HG02870 (cell line): ENCODE data around the gene PRKN.

Experiments used
- ATAC-seq: cut with Tn5 transposase; IDR thresholded peaks from one replicate; pipeline ENCODE4 v1.9.1; 2021; ENCODE audit warnings: mild to moderate bottlenecking, moderate library complexity; ENCODE audit not compliant: unreplicated experiment

Gene PRKN

GRCh38 chr6:162389343-162390085 lies 338.1 kb downstream of the PRKN start:
- ATAC-seq, result no peak

- ATAC-seq, result no peak
Observed at GRCh38 chr6:162388383-162388777, 339.2 kb downstream of the PRKN start.

- ATAC-seq, result no peak
Observed at GRCh38 chr6:162387718-162388382, 339.7 kb downstream of the PRKN start.

GRCh38 chr6:162385980-162386379 lies 341.6 kb downstream of the PRKN start:
- no peak for ATAC-seq

- ATAC-seq, result no peak
Observed at GRCh38 chr6:162379757-162380409, 347.7 kb downstream of the PRKN start.

- ATAC-seq, result no peak
Observed at GRCh38 chr6:162377735-162378134, 349.8 kb downstream of the PRKN start.

- ATAC-seq, result no peak
Observed at GRCh38 chr6:162373868-162374267, 353.7 kb downstream of the PRKN start.

GRCh38 chr6:162373192-162373591 lies 354.4 kb downstream of the PRKN start:
- no peak for ATAC-seq

GRCh38 chr6:162372106-162372505 lies 355.5 kb downstream of the PRKN start:
- ATAC-seq, result no peak

- ATAC-seq, result no peak
Observed at GRCh38 chr6:162371121-162371520, 356.4 kb downstream of the PRKN start.

- no peak for ATAC-seq
Observed at GRCh38 chr6:162369091-162369490, 358.5 kb downstream of the PRKN start.

GRCh38 chr6:162364488-162364887 lies 363.1 kb downstream of the PRKN start:
- no peak for ATAC-seq

GRCh38 chr6:162363757-162364156 lies 363.8 kb downstream of the PRKN start:
- no peak for ATAC-seq

GRCh38 chr6:162360901-162361567 lies 366.5 kb downstream of the PRKN start:
- no peak for ATAC-seq

GRCh38 chr6:162358625-162359024 lies 368.9 kb downstream of the PRKN start:
- ATAC-seq, result no peak

- no peak for ATAC-seq
Observed at GRCh38 chr6:162345051-162345511, 382.5 kb downstream of the PRKN start.

- ATAC-seq, result no peak
Observed at GRCh38 chr6:162344646-162345010, 382.9 kb downstream of the PRKN start.

GRCh38 chr6:162343936-162344645 lies 383.5 kb downstream of the PRKN start:
- ATAC-seq, result no peak

- no peak for ATAC-seq
Observed at GRCh38 chr6:162343198-162343935, 384.2 kb downstream of the PRKN start.

- no peak for ATAC-seq
Observed at GRCh38 chr6:162337412-162337811, 390.2 kb downstream of the PRKN start.
